K562 (cell line): ENCODE measurements around the gene HLA-B. TPM values are rescaled to one million over a fixed set of nuclear protein-coding genes. Genes with fewer than 3 reads are reported as not detected.

Experiments
- microRNA-seq: library from miRNA; unstranded; fragments of <30 nt; microRNA quantifications from one replicate; pipeline ENCODE4, GENCODE V29; 2018; ENCODE audit warnings: borderline microRNAs expressed
- polyA plus RNA-seq, 8 experiments: library from polyadenylated mRNA; depleted of rRNA in 4 of 8; stranded (reverse) in 5 of 8; unstranded in 3 of 8; fragments of >200 nt; fragmentation: Nextera tagmentation in 2 of 8; fragmentation: Illumina TruSeq in 1 of 8; extraction: Ambion mirVana in 2 of 8; extraction: Trizol in 1 of 8; gene quantifications; 2 replicates each; pipeline versions ENCODE4 v1.2.1 to v1.2.3, GENCODE V29; 2011 to 2014; ENCODE audit warnings: inconsistent platforms in 1 of 8, missing spikeins in 1 of 8
- small RNA-seq: library from RNA; depleted of rRNA; stranded (forward); fragments of <200 nt; gene quantifications from one replicate; pipeline ENCODE3, GENCODE V24; 2014
- total RNA-seq, 7 experiments: library from RNA; depleted of rRNA in 6 of 7; stranded (reverse); fragments of >200 nt in 6 of 7; fragmentation: Illumina TruSeq in 2 of 7; extraction: Trizol in 2 of 7; gene quantifications; 2 replicates each; pipeline versions ENCODE4 v1.2.1 to v1.2.3, GENCODE V29; 2011 to 2021; ENCODE audit warnings: low replicate concordance in 1 of 7

Gene HLA-B
- total and polyA plus RNA-seq, 9 of the 15 experiments (the other 6 are each of a cell fraction or from before 2014, with no cell fraction given) = 0.07 to 9.7 (median 0.65) TPM; not detected in 2

Small RNA genes lying within 50 kb of the gene (microRNA-seq; reads per million reads assigned to microRNA genes)
- not detected for gene MIR6891

Small RNA genes lying within 50 kb of the gene (small RNA-seq; reads per million reads assigned to genes)
- gene HLA-S (not detected), gene MIR6891 (not detected), gene RF00019 (not detected), gene RNU6-283P (not detected)

Other genes starting within 250 kb of the HLA-B start
Only the 7 nearest of the 19 such genes appear.
- gene POU5F1, start 186.5 kb downstream of the HLA-B start, total RNA-seq (2014; rRNA removed) = not detected in 2 replicates
- gene POU5F1, start 186.5 kb downstream of the HLA-B start, total RNA-seq (2014; rRNA removed; fragmentation: Illumina TruSeq; extraction: Trizol) = not detected in 2 replicates
- gene POU5F1, start 186.5 kb downstream of the HLA-B start, total RNA-seq (2015; rRNA removed; fragmentation: Illumina TruSeq; extraction: Trizol) = not detected in 2 replicates
- gene POU5F1, start 186.5 kb downstream of the HLA-B start, total RNA-seq (2021) = 2.0 and 2.3 TPM in 2 replicates
- not detected in 2 replicates for gene POU5F1, start 186.5 kb downstream of the HLA-B start, polyA plus RNA-seq (2011; rRNA removed)
- not detected in 2 replicates for gene POU5F1, start 186.5 kb downstream of the HLA-B start, polyA plus RNA-seq (2014; fragmentation: Illumina TruSeq; extraction: Trizol)
- gene POU5F1, start 186.5 kb downstream of the HLA-B start, polyA plus RNA-seq (2014; fragmentation: Nextera tagmentation; extraction: Ambion mirVana) = under 1 TPM; 0.06 to 0.10 TPM
- gene POU5F1, start 186.5 kb downstream of the HLA-B start, polyA plus RNA-seq (2014; rRNA removed) = not detected in 2 replicates
- 1.7 and 2.4 TPM in 2 replicates for gene HLA-C, start 85.1 kb downstream of the HLA-B start, total RNA-seq (2014; rRNA removed)
- 0.36 and 0.51 TPM in 2 replicates for gene HLA-C, start 85.1 kb downstream of the HLA-B start, total RNA-seq (2014; rRNA removed; fragmentation: Illumina TruSeq; extraction: Trizol)
- 0.57 and 1.0 TPM in 2 replicates for gene HLA-C, start 85.1 kb downstream of the HLA-B start, total RNA-seq (2015; rRNA removed; fragmentation: Illumina TruSeq; extraction: Trizol)
- gene HLA-C, start 85.1 kb downstream of the HLA-B start, total RNA-seq (2021) = 4.9 and 5.3 TPM in 2 replicates
- gene HLA-C, start 85.1 kb downstream of the HLA-B start, polyA plus RNA-seq (2011; rRNA removed) = 0.83 and 1.7 TPM in 2 replicates
- gene HLA-C, start 85.1 kb downstream of the HLA-B start, polyA plus RNA-seq (2014; fragmentation: Illumina TruSeq; extraction: Trizol) = 1.1 and 1.2 TPM in 2 replicates
- under 1 TPM; 0.23 to 0.25 TPM for gene HLA-C, start 85.1 kb downstream of the HLA-B start, polyA plus RNA-seq (2014; fragmentation: Nextera tagmentation; extraction: Ambion mirVana)
- gene HLA-C, start 85.1 kb downstream of the HLA-B start, polyA plus RNA-seq (2014; rRNA removed) = 1.4 and 2.4 TPM in 2 replicates
- gene MICA, start 46.4 kb upstream of the HLA-B start, total RNA-seq (2014; rRNA removed) = 22.0 and 25.4 TPM in 2 replicates
- 13.6 and 16.1 TPM in 2 replicates for gene MICA, start 46.4 kb upstream of the HLA-B start, total RNA-seq (2014; rRNA removed; fragmentation: Illumina TruSeq; extraction: Trizol)
- 16.1 and 16.7 TPM in 2 replicates for gene MICA, start 46.4 kb upstream of the HLA-B start, total RNA-seq (2015; rRNA removed; fragmentation: Illumina TruSeq; extraction: Trizol)
- 11.4 and 11.8 TPM in 2 replicates for gene MICA, start 46.4 kb upstream of the HLA-B start, total RNA-seq (2021)
- 24.6 and 32.7 TPM in 2 replicates for gene MICA, start 46.4 kb upstream of the HLA-B start, polyA plus RNA-seq (2011; rRNA removed)
- gene MICA, start 46.4 kb upstream of the HLA-B start, polyA plus RNA-seq (2014; fragmentation: Illumina TruSeq; extraction: Trizol) = 19.5 and 19.6 TPM in 2 replicates
- gene MICA, start 46.4 kb upstream of the HLA-B start, polyA plus RNA-seq (2014; fragmentation: Nextera tagmentation; extraction: Ambion mirVana) = 10 to 100 TPM; 13.5 to 18.0 TPM
- gene MICA, start 46.4 kb upstream of the HLA-B start, polyA plus RNA-seq (2014; rRNA removed) = 15.3 and 20.2 TPM in 2 replicates
- 18.5 and 21.8 TPM in 2 replicates for gene MICB, start 141.0 kb upstream of the HLA-B start, total RNA-seq (2014; rRNA removed)
- 16.5 and 18.8 TPM in 2 replicates for gene MICB, start 141.0 kb upstream of the HLA-B start, total RNA-seq (2014; rRNA removed; fragmentation: Illumina TruSeq; extraction: Trizol)
- gene MICB, start 141.0 kb upstream of the HLA-B start, total RNA-seq (2015; rRNA removed; fragmentation: Illumina TruSeq; extraction: Trizol) = 19.8 and 20.6 TPM in 2 replicates
- 21.0 and 23.2 TPM in 2 replicates for gene MICB, start 141.0 kb upstream of the HLA-B start, total RNA-seq (2021)
- 25.0 and 32.6 TPM in 2 replicates for gene MICB, start 141.0 kb upstream of the HLA-B start, polyA plus RNA-seq (2011; rRNA removed)
- 27.7 and 34.5 TPM in 2 replicates for gene MICB, start 141.0 kb upstream of the HLA-B start, polyA plus RNA-seq (2014; fragmentation: Illumina TruSeq; extraction: Trizol)
- gene MICB, start 141.0 kb upstream of the HLA-B start, polyA plus RNA-seq (2014; fragmentation: Nextera tagmentation; extraction: Ambion mirVana) = 10 to 100 TPM; 13.3 to 18.9 TPM
- gene MICB, start 141.0 kb upstream of the HLA-B start, polyA plus RNA-seq (2014; rRNA removed) = 21.5 and 24.0 TPM in 2 replicates
- gene MCCD1, start 171.8 kb upstream of the HLA-B start, total RNA-seq (2014; rRNA removed) = not detected in 2 replicates
- gene MCCD1, start 171.8 kb upstream of the HLA-B start, total RNA-seq (2014; rRNA removed; fragmentation: Illumina TruSeq; extraction: Trizol) = not detected in 2 replicates
- gene MCCD1, start 171.8 kb upstream of the HLA-B start, total RNA-seq (2015; rRNA removed; fragmentation: Illumina TruSeq; extraction: Trizol) = not detected in 2 replicates
- gene MCCD1, start 171.8 kb upstream of the HLA-B start, total RNA-seq (2021) = not detected in 2 replicates
- not detected in 2 replicates for gene MCCD1, start 171.8 kb upstream of the HLA-B start, polyA plus RNA-seq (2011; rRNA removed)
- not detected in 2 replicates for gene MCCD1, start 171.8 kb upstream of the HLA-B start, polyA plus RNA-seq (2014; fragmentation: Illumina TruSeq; extraction: Trizol)
- not detected for gene MCCD1, start 171.8 kb upstream of the HLA-B start, polyA plus RNA-seq (2014; fragmentation: Nextera tagmentation; extraction: Ambion mirVana)
- not detected in 2 replicates for gene MCCD1, start 171.8 kb upstream of the HLA-B start, polyA plus RNA-seq (2014; rRNA removed)
- gene DDX39B, start 184.8 kb upstream of the HLA-B start, total RNA-seq (2014; rRNA removed) = 769 and 923 TPM in 2 replicates
- gene DDX39B, start 184.8 kb upstream of the HLA-B start, total RNA-seq (2014; rRNA removed; fragmentation: Illumina TruSeq; extraction: Trizol) = 541 and 592 TPM in 2 replicates
- gene DDX39B, start 184.8 kb upstream of the HLA-B start, total RNA-seq (2015; rRNA removed; fragmentation: Illumina TruSeq; extraction: Trizol) = 468 and 485 TPM in 2 replicates
- gene DDX39B, start 184.8 kb upstream of the HLA-B start, total RNA-seq (2021) = 539 and 597 TPM in 2 replicates
- gene DDX39B, start 184.8 kb upstream of the HLA-B start, polyA plus RNA-seq (2011; rRNA removed) = 665 and 668 TPM in 2 replicates
- 542 and 628 TPM in 2 replicates for gene DDX39B, start 184.8 kb upstream of the HLA-B start, polyA plus RNA-seq (2014; fragmentation: Illumina TruSeq; extraction: Trizol)
- 100 to 1,000 TPM; 479 to 565 TPM for gene DDX39B, start 184.8 kb upstream of the HLA-B start, polyA plus RNA-seq (2014; fragmentation: Nextera tagmentation; extraction: Ambion mirVana)
- 869 and 906 TPM in 2 replicates for gene DDX39B, start 184.8 kb upstream of the HLA-B start, polyA plus RNA-seq (2014; rRNA removed)
- gene ATP6V1G2, start 189.4 kb upstream of the HLA-B start, total RNA-seq (2014; rRNA removed) = 0.12 and 0.14 TPM in 2 replicates
- gene ATP6V1G2, start 189.4 kb upstream of the HLA-B start, total RNA-seq (2014; rRNA removed; fragmentation: Illumina TruSeq; extraction: Trizol) = 0.29 and 0.32 TPM in 2 replicates
- gene ATP6V1G2, start 189.4 kb upstream of the HLA-B start, total RNA-seq (2015; rRNA removed; fragmentation: Illumina TruSeq; extraction: Trizol) = 0.33 and 0.57 TPM in 2 replicates
- gene ATP6V1G2, start 189.4 kb upstream of the HLA-B start, total RNA-seq (2021) = 0.47 and 0.49 TPM in 2 replicates
- gene ATP6V1G2, start 189.4 kb upstream of the HLA-B start, polyA plus RNA-seq (2011; rRNA removed) = 1.0 and 1.5 TPM in 2 replicates
- gene ATP6V1G2, start 189.4 kb upstream of the HLA-B start, polyA plus RNA-seq (2014; fragmentation: Illumina TruSeq; extraction: Trizol) = 0.55 and 1.1 TPM in 2 replicates
- under 1 TPM; 0.15 to 0.17 TPM for gene ATP6V1G2, start 189.4 kb upstream of the HLA-B start, polyA plus RNA-seq (2014; fragmentation: Nextera tagmentation; extraction: Ambion mirVana)
- gene ATP6V1G2, start 189.4 kb upstream of the HLA-B start, polyA plus RNA-seq (2014; rRNA removed) = 0.38 and 0.78 TPM in 2 replicates